Left ventricle myocardium inferior (tissue), 1 donor: ENCODE data around the gene PARL. TPM values are rescaled to one million over a fixed set of nuclear protein-coding genes. Genes with fewer than 3 reads are reported as not detected.

Experiments used
- DNase-seq: peaks from one replicate; pipeline ENCODE4 v3.0.0-alpha.2; 2020
- H3K27ac ChIP-seq: fragments of 200-600 bp; replicated peaks from 2 replicates; pipeline ENCODE4 v1.8.0; 2021
- H3K27me3 ChIP-seq: fragments of 200-600 bp; 2 replicates; pipeline ENCODE4 v1.8.0; 2021; ENCODE audit warnings: low read depth
- H3K36me3 ChIP-seq: fragments of 200-600 bp; 2 replicates; pipeline ENCODE4 v1.8.0; 2021
- H3K4me1 ChIP-seq: fragments of 200-600 bp; 2 replicates; pipeline ENCODE4 v1.8.0; 2021
- H3K4me3 ChIP-seq: fragments of 200-600 bp; 2 replicates; pipeline ENCODE4 v1.8.0; 2021; ENCODE audit warnings: mild to moderate bottlenecking, moderate library complexity
- H3K9me3 ChIP-seq: fragments of 200-600 bp; replicated peaks from 2 replicates; pipeline ENCODE4 v1.8.0; 2021
- CTCF ChIP-seq: fragments of 200-600 bp; IDR thresholded peaks from 2 replicates; pipeline ENCODE4 v1.8.0; 2021; ENCODE audit warnings: antibody characterized with exemption, mild to moderate bottlenecking, borderline replicate concordance
- intact Hi-C: fragments of 100-400 bp; cut with micrococcal nuclease; formaldehyde crosslinking; loops from one replicate; pipeline ENCODE4 v1.11.0; 2022
- total RNA-seq: library from RNA; stranded (reverse); fragmentation: NEBNext Ultra II Directional; extraction: Animal tissue kit (Norgen Biotek cat#: 25700); gene quantifications from one replicate; pipeline ENCODE4 v1.2.1, GENCODE V29; 2021
- donor health status: DM: no; HTN: yes; CAD: no; lungs with severe emphysema.

The PARL gene
- total RNA-seq, 1 donor from 2014 or later = 52.8 TPM

- intact Hi-C loops = no loop called here
- H3K36me3 ChIP-seq = peaks cover 60% of the 10 kb centered on the region
- H3K4me3 ChIP-seq = no peak overlapping the region
Observed at GRCh38 chr3:183854318-183855035, 30.2 kb downstream of the PARL start.

GRCh38 chr3:183845608-183846288 lies 38.9 kb downstream of the PARL start:
- DNase-seq = no peak
- intact Hi-C loops = no loop called here
- Histone ChIP-seq H3K4me1 (no peaks in the 10 kb centered on the region), H3K9me3 (no peaks in the 10 kb centered on the region), H3K36me3 (peaks cover 69% of the 10 kb centered on the region), H3K27me3 (no peaks in the 10 kb centered on the region), H3K27ac (no peak overlapping the region), H3K4me3 (no peak overlapping the region)
- no peak for TF ChIP-seq CTCF

More at GRCh38 chr3:183854318-183855035, 30.2 kb downstream of the PARL start:
- Histone ChIP-seq H3K27ac (no peak overlapping the region), H3K27me3 (no peaks in the 10 kb centered on the region), H3K4me1 (peaks cover 8% of the 10 kb centered on the region), H3K9me3 (no peaks in the 10 kb centered on the region)
- no peak for TF ChIP-seq CTCF
- no peak for DNase-seq

GRCh38 chr3:183845090-183845489 lies 39.6 kb downstream of the PARL start:
- Histone ChIP-seq H3K4me3 (no peak overlapping the region), H3K27me3 (no peaks in the 10 kb centered on the region), H3K9me3 (no peaks in the 10 kb centered on the region), H3K27ac (no peak overlapping the region), H3K4me1 (no peaks in the 10 kb centered on the region), H3K36me3 (peaks cover 73% of the 10 kb centered on the region)
- intact Hi-C loops = no loop called here
- no peak for TF ChIP-seq CTCF
- DNase-seq = no peak

GRCh38 chr3:183844606-183845005 lies 40.1 kb downstream of the PARL start:
- H3K27ac ChIP-seq = no peak overlapping the region
- no peak overlapping the region for H3K4me3 ChIP-seq
- no peaks in the 10 kb centered on the region for H3K9me3 ChIP-seq
- no peaks in the 10 kb centered on the region for H3K4me1 ChIP-seq
- H3K36me3 ChIP-seq = peaks cover 76% of the 10 kb centered on the region
- no peak for DNase-seq
- TF ChIP-seq CTCF = no peak
- intact Hi-C loops = no loop called here
- no peaks in the 10 kb centered on the region for H3K27me3 ChIP-seq

- H3K36me3 ChIP-seq = peaks cover 69% of the 10 kb centered on the region
- TF ChIP-seq CTCF = no peak
Observed at GRCh38 chr3:183839751-183840150, 44.9 kb downstream of the PARL start.

More at GRCh38 chr3:183839751-183840150, 44.9 kb downstream of the PARL start:
- Histone ChIP-seq H3K27me3 (no peaks in the 10 kb centered on the region), H3K4me3 (no peak overlapping the region), H3K4me1 (no peaks in the 10 kb centered on the region), H3K9me3 (no peaks in the 10 kb centered on the region), H3K27ac (no peak overlapping the region)
- DNase-seq = no peak
- intact Hi-C loops = no loop called here
